ENCODE measurements around the gene GPX8.

The GPX8 gene

GRCh38 chr5:55149308-55149795, 10.6 kb upstream of the GPX8 start:
- Histone ChIP-seq H3K9ac (ENCODE audit: low read length) (no peak overlapping the region), H3K4me1 (ENCODE audit: control insufficient read depth, insufficient read depth, low read length) (no peaks in the 10 kb centered on the region), H3K27ac (ENCODE audit: low read depth, low read length) (no peak overlapping the region), H3K27me3 (ENCODE audit: control insufficient read depth, insufficient read depth, low read length) (no peaks in the 10 kb centered on the region), H3K36me3 (ENCODE audit: control insufficient read depth, insufficient read depth, low read length) (no peaks in the 10 kb centered on the region), H3K4me3 (ENCODE audit: low read length) (no peak overlapping the region)

- Histone ChIP-seq H3K27ac (ENCODE audit: low read depth, low read length) (no peak overlapping the region), H3K4me3 (ENCODE audit: low read length) (no peak overlapping the region), H3K9ac (ENCODE audit: low read length) (no peak overlapping the region), H3K4me1 (ENCODE audit: control insufficient read depth, insufficient read depth, low read length) (no peaks in the 10 kb centered on the region), H3K27me3 (ENCODE audit: control insufficient read depth, insufficient read depth, low read length) (no peaks in the 10 kb centered on the region), H3K36me3 (ENCODE audit: control insufficient read depth, insufficient read depth, low read length) (no peaks in the 10 kb centered on the region)
Observed at GRCh38 chr5:55151923-55152842, 7.8 kb upstream of the GPX8 start.

- Histone ChIP-seq H3K4me3 (ENCODE audit: low read length) (no peak overlapping the region), H3K27ac (ENCODE audit: low read depth, low read length) (no peak overlapping the region), H3K36me3 (ENCODE audit: control insufficient read depth, insufficient read depth, low read length) (no peaks in the 10 kb centered on the region), H3K9ac (ENCODE audit: low read length) (no peak overlapping the region), H3K27me3 (ENCODE audit: control insufficient read depth, insufficient read depth, low read length) (no peaks in the 10 kb centered on the region), H3K4me1 (ENCODE audit: control insufficient read depth, insufficient read depth, low read length) (peaks cover 2% of the 10 kb centered on the region)
Observed at GRCh38 chr5:55154873-55155272, 5.1 kb upstream of the GPX8 start.

- Histone ChIP-seq H3K4me1 (ENCODE audit: control insufficient read depth, insufficient read depth, low read length) (peaks cover 2% of the 10 kb centered on the region), H3K9ac (ENCODE audit: low read length) (no peak overlapping the region), H3K27ac (ENCODE audit: low read depth, low read length) (no peak overlapping the region)
Observed at GRCh38 chr5:55160493-55161209, 680 bp downstream of the GPX8 start.

GRCh38 chr5:55162666-55163065, 2.7 kb downstream of the GPX8 start:
- Histone ChIP-seq H3K36me3 (ENCODE audit: control insufficient read depth, insufficient read depth, low read length) (no peaks in the 10 kb centered on the region), H3K27me3 (ENCODE audit: control insufficient read depth, insufficient read depth, low read length) (no peaks in the 10 kb centered on the region), H3K4me1 (ENCODE audit: control insufficient read depth, insufficient read depth, low read length) (peaks cover 2% of the 10 kb centered on the region), H3K27ac (ENCODE audit: low read depth, low read length) (no peak overlapping the region), H3K4me3 (ENCODE audit: low read length) (no peak overlapping the region), H3K9ac (ENCODE audit: low read length) (no peak overlapping the region)

More at GRCh38 chr5:55160493-55161209, 680 bp downstream of the GPX8 start:
- peak overlapping the region; percentile 64 for H3K4me3 ChIP-seq (ENCODE audit: low read length)
- H3K36me3 ChIP-seq (ENCODE audit: control insufficient read depth, insufficient read depth, low read length) = no peaks in the 10 kb centered on the region
- no peaks in the 10 kb centered on the region for H3K27me3 ChIP-seq (ENCODE audit: control insufficient read depth, insufficient read depth, low read length)

GRCh38 chr5:55171471-55171870, 11.5 kb downstream of the GPX8 start:
- Histone ChIP-seq H3K4me3 (ENCODE audit: low read length) (no peak overlapping the region), H3K36me3 (ENCODE audit: control insufficient read depth, insufficient read depth, low read length) (no peaks in the 10 kb centered on the region), H3K9ac (ENCODE audit: low read length) (no peak overlapping the region), H3K27ac (ENCODE audit: low read depth, low read length) (no peak overlapping the region), H3K27me3 (ENCODE audit: control insufficient read depth, insufficient read depth, low read length) (peaks cover 17% of the 10 kb centered on the region), H3K4me1 (ENCODE audit: control insufficient read depth, insufficient read depth, low read length) (peaks cover 2% of the 10 kb centered on the region)

GRCh38 chr5:55172051-55172899, 12.3 kb downstream of the GPX8 start:
- peaks cover 2% of the 10 kb centered on the region for H3K4me1 ChIP-seq (ENCODE audit: control insufficient read depth, insufficient read depth, low read length)
- no peak overlapping the region for H3K27ac ChIP-seq (ENCODE audit: low read depth, low read length)
- no peaks in the 10 kb centered on the region for H3K36me3 ChIP-seq (ENCODE audit: control insufficient read depth, insufficient read depth, low read length)
- H3K9ac ChIP-seq (ENCODE audit: low read length) = no peak overlapping the region
- peak overlapping the region; percentile 74 for H3K4me3 ChIP-seq (ENCODE audit: low read length)
- peaks cover 17% of the 10 kb centered on the region for H3K27me3 ChIP-seq (ENCODE audit: control insufficient read depth, insufficient read depth, low read length)

GRCh38 chr5:55172937-55173686, 13.1 kb downstream of the GPX8 start, which contains the start of gene CDC20B:
CDC20B (minus strand) TSS chr5:55173177; CDS start chr5:55173000, 177 bp downstream.
- Histone ChIP-seq H3K9ac (ENCODE audit: low read length) (no peak within 1 kb of the TSS), H3K36me3 (ENCODE audit: control insufficient read depth, insufficient read depth, low read length) (no peaks in the 10 kb centered on the region), H3K4me1 (ENCODE audit: control insufficient read depth, insufficient read depth, low read length) (peaks cover 2% of the 10 kb centered on the region), H3K27ac (ENCODE audit: low read depth, low read length) (no peak within 1 kb of the TSS), H3K27me3 (ENCODE audit: control insufficient read depth, insufficient read depth, low read length) (peaks cover 20% of the 10 kb centered on the region), H3K4me3 (ENCODE audit: low read length) (peak within 1 kb of the TSS; percentile 74)

GRCh38 chr5:55173687-55174230, 13.8 kb downstream of the GPX8 start:
- no peak overlapping the region for H3K9ac ChIP-seq (ENCODE audit: low read length)
- no peak overlapping the region for H3K27ac ChIP-seq (ENCODE audit: low read depth, low read length)
- peak overlapping the region; percentile 56 for H3K4me3 ChIP-seq (ENCODE audit: low read length)
- H3K36me3 ChIP-seq (ENCODE audit: control insufficient read depth, insufficient read depth, low read length) = no peaks in the 10 kb centered on the region
- peaks cover 20% of the 10 kb centered on the region for H3K27me3 ChIP-seq (ENCODE audit: control insufficient read depth, insufficient read depth, low read length)
- peaks cover 2% of the 10 kb centered on the region for H3K4me1 ChIP-seq (ENCODE audit: control insufficient read depth, insufficient read depth, low read length)

- Histone ChIP-seq H3K27ac (ENCODE audit: low read depth, low read length) (no peak overlapping the region), H3K9ac (ENCODE audit: low read length) (no peak overlapping the region), H3K27me3 (ENCODE audit: control insufficient read depth, insufficient read depth, low read length) (peaks cover 20% of the 10 kb centered on the region), H3K36me3 (ENCODE audit: control insufficient read depth, insufficient read depth, low read length) (no peaks in the 10 kb centered on the region), H3K4me1 (ENCODE audit: control insufficient read depth, insufficient read depth, low read length) (peaks cover 2% of the 10 kb centered on the region), H3K4me3 (ENCODE audit: low read length) (peak overlapping the region; percentile 42)
Observed at GRCh38 chr5:55175781-55176175, 15.8 kb downstream of the GPX8 start.

GRCh38 chr5:55176176-55176818, 16.3 kb downstream of the GPX8 start:
- Histone ChIP-seq H3K4me1 (ENCODE audit: control insufficient read depth, insufficient read depth, low read length) (peaks cover 2% of the 10 kb centered on the region), H3K9ac (ENCODE audit: low read length) (no peak overlapping the region), H3K36me3 (ENCODE audit: control insufficient read depth, insufficient read depth, low read length) (no peaks in the 10 kb centered on the region), H3K27ac (ENCODE audit: low read depth, low read length) (no peak overlapping the region), H3K4me3 (ENCODE audit: low read length) (peak overlapping the region; percentile 42), H3K27me3 (ENCODE audit: control insufficient read depth, insufficient read depth, low read length) (peaks cover 20% of the 10 kb centered on the region)
